MM.1S (cell line): ENCODE measurements around the gene SAMD14.

Source experiments
- DNase-seq: peaks from one replicate; pipeline ENCODE4 v3.0.0-alpha.2; 2015
- H2AFZ ChIP-seq: fragments of 300-600 bp; sonication (generic); 2 replicates; pipeline ENCODE4 v1.6.0; 2016; ENCODE audit warnings: antibody characterized with exemption, low read length
- H3F3A ChIP-seq: fragments of 300-600 bp; sonication (generic); 2 replicates; pipeline ENCODE4 v1.6.1; 2016; ENCODE audit warnings: mild to moderate bottlenecking, antibody characterized with exemption, low read length, moderate library complexity, mixed read lengths; ENCODE audit not compliant: insufficient read depth
- H3K27ac ChIP-seq: fragments of 300-600 bp; sonication (generic); 2 replicates; pipeline ENCODE4 v1.5.1; 2016; ENCODE audit warnings: mild to moderate bottlenecking, low read length
- H3K27me3 ChIP-seq: fragments of 300-600 bp; sonication (generic); replicated peaks from 2 replicates; pipeline ENCODE4 v1.6.0; 2016; ENCODE audit warnings: low read length; ENCODE audit not compliant: insufficient read depth
- H3K36me3 ChIP-seq: fragments of 300-600 bp; sonication (generic); replicated peaks from 2 replicates; pipeline ENCODE4 v1.6.1; 2016; ENCODE audit warnings: mild to moderate bottlenecking, low read length, mixed read lengths; ENCODE audit not compliant: insufficient read depth
- H3K4me1 ChIP-seq: fragments of 300-600 bp; sonication (generic); 2 replicates; pipeline ENCODE4 v1.6.1; 2016; ENCODE audit warnings: low read length, mixed read lengths
- H3K4me2 ChIP-seq: fragments of 300-600 bp; sonication (generic); 2 replicates; pipeline ENCODE4 v1.6.0; 2016; ENCODE audit warnings: low read depth, low read length
- H3K4me3 ChIP-seq: fragments of 300-600 bp; sonication (generic); 2 replicates; pipeline ENCODE4 v1.5.1; 2016; ENCODE audit warnings: low read length, mixed read lengths
- H3K79me2 ChIP-seq: fragments of 300-600 bp; sonication (generic); 2 replicates; pipeline ENCODE4 v1.6.1; 2016; ENCODE audit warnings: mixed run types, low read length, mixed read lengths
- H3K9ac ChIP-seq: fragments of 300-600 bp; sonication (generic); 2 replicates; pipeline ENCODE4 v1.6.1; 2016; ENCODE audit warnings: low read length, mixed read lengths
- H3K9me2 ChIP-seq: fragments of 300-600 bp; sonication (generic); replicated peaks from 2 replicates; pipeline ENCODE4 v1.6.1; 2016; ENCODE audit warnings: mild to moderate bottlenecking, low read length, mixed read lengths; ENCODE audit not compliant: insufficient read depth
- H3K9me3 ChIP-seq: fragments of 300-600 bp; sonication (generic); replicated peaks from 2 replicates; pipeline ENCODE4 v1.6.1; 2016; ENCODE audit warnings: mild to moderate bottlenecking, low read length, mixed read lengths; ENCODE audit not compliant: insufficient read depth
- H4K20me1 ChIP-seq: fragments of 300-600 bp; sonication (generic); 2 replicates; pipeline ENCODE4 v1.6.1; 2016; ENCODE audit warnings: mild to moderate bottlenecking, low read length, moderate library complexity, mixed read lengths; ENCODE audit not compliant: insufficient read depth
- EZH2 ChIP-seq: fragments of 300-600 bp; sonication (generic); optimal IDR thresholded peaks from 2 replicates; pipeline ENCODE3; 2017; ENCODE audit warnings: low read depth, mild to moderate bottlenecking, antibody characterized with exemption, low read length, mixed read lengths
- EZH2phosphoT487 ChIP-seq: fragments of 300-600 bp; sonication (generic); IDR thresholded peaks from 2 replicates; pipeline ENCODE4 v1.6.1; 2018; ENCODE audit warnings: antibody characterized with exemption, low read length
- TF ChIP-seq, protein P1 (sequence below): fragments of 300-600 bp; sonication (generic); IDR thresholded peaks from 2 replicates; pipeline ENCODE4 v1.5.1; 2016; ENCODE audit warnings: antibody characterized with exemption, low read length, mixed read lengths

The SAMD14 gene

GRCh38 chr17:50148226-50149090, 18.5 kb upstream of the SAMD14 start:
- Histone ChIP-seq H4K20me1 (no peaks in the 10 kb centered on the region), H3K4me1 (peaks cover 19% of the 10 kb centered on the region), H3F3A (peaks cover 18% of the 10 kb centered on the region), H3K9me3 (no peaks in the 10 kb centered on the region), H3K4me2 (peak overlapping the region; percentile 92), H3K9me2 (no peaks in the 10 kb centered on the region), H3K27ac (peak overlapping the region; percentile 32; the same call in 1 of the 2 replicates), H3K27me3 (no peaks in the 10 kb centered on the region), H3K79me2 (peaks cover 72% of the 10 kb centered on the region), H3K36me3 (no peaks in the 10 kb centered on the region), H3K9ac (peak overlapping the region; percentile 41; the same call in 1 of the 2 replicates), H2AFZ (no peak overlapping the region), H3K4me3 (peak overlapping the region; percentile 78)
- DNase-seq: peak; percentile 64
- TF ChIP-seq, protein P1, sequence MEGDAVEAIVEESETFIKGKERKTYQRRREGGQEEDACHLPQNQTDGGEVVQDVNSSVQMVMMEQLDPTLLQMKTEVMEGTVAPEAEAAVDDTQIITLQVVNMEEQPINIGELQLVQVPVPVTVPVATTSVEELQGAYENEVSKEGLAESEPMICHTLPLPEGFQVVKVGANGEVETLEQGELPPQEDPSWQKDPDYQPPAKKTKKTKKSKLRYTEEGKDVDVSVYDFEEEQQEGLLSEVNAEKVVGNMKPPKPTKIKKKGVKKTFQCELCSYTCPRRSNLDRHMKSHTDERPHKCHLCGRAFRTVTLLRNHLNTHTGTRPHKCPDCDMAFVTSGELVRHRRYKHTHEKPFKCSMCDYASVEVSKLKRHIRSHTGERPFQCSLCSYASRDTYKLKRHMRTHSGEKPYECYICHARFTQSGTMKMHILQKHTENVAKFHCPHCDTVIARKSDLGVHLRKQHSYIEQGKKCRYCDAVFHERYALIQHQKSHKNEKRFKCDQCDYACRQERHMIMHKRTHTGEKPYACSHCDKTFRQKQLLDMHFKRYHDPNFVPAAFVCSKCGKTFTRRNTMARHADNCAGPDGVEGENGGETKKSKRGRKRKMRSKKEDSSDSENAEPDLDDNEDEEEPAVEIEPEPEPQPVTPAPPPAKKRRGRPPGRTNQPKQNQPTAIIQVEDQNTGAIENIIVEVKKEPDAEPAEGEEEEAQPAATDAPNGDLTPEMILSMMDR: no peak

DNA sequence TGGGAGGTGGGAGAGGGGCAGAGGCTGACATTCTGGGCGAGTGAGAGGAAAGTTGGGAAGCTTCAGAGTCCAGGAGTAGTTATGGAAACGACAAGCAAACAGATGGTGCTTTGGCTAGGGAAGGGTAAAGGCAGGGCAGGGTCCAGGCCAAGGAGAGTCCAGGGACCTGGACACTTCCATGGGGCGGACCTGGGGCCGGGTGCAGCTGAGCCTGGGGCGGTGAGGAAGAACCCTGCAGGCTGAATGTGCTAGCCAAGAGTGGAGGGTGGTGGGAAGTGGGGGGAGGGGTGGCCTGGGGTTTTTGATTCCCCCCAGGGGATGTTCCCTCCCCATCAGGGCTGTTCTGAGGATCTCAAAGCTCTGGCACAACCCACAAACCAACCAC, 17.9 kb upstream of the SAMD14 start:
- Histone ChIP-seq H3F3A (peaks cover 12% of the 10 kb centered on the region), H3K27ac (no peak overlapping the region; the same call in 1 of the 2 replicates), H3K4me3 (peak overlapping the region; percentile 78), H3K27me3 (no peaks in the 10 kb centered on the region), H3K4me2 (peak overlapping the region; percentile 92), H3K36me3 (no peaks in the 10 kb centered on the region), H3K9me2 (no peaks in the 10 kb centered on the region), H3K79me2 (peaks cover 76% of the 10 kb centered on the region), H4K20me1 (no peaks in the 10 kb centered on the region), H3K4me1 (peaks cover 13% of the 10 kb centered on the region), H3K9ac (peak overlapping the region; percentile 41; the same call in 1 of the 2 replicates), H2AFZ (no peak overlapping the region), H3K9me3 (no peaks in the 10 kb centered on the region)
- TF ChIP-seq EZH2 (no peak), EZH2phosphoT487 (no peak)
- TF ChIP-seq, protein P1: no peak
- no peak for DNase-seq

DNA sequence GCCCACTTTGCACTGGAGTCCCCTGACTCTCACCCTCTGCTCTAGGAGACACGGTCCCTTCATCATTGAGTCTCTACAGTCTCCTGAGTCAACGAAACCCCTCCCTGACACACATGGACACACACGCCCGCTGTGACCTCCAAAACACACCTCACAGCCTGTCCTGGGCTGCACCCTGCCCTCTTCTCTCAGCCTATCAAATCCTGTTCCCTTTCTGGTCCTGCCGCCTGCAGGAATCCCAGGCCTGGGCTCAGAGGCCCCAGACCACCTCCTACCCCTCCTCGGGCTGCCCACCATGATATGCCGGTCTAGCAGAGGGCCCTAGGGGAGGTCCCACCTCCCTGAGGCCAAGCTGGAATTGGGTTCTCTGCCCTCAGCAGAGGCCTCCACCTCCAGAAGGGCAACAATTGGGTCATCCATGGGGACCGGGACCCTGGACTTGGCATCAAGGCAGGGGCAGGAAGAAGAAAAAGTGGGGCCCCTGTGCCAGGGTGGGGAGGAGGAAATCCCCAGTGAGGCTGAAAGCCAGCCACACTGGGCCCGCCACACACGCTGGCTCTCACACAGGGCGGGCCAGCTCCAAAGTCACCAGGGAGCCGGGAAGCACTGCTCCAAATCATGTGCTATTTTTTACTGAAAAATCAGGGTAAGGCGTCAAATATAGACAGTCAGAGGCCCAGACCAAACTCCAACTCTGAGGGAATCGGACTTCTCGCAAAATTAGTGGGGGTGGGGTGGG, 17.1 kb upstream of the SAMD14 start:
- Histone ChIP-seq H3K79me2 (peaks cover 84% of the 10 kb centered on the region), H3K36me3 (no peaks in the 10 kb centered on the region), H3K4me1 (peaks cover 6% of the 10 kb centered on the region), H3K9ac (no peak overlapping the region), H3K4me2 (peak overlapping the region; percentile 92), H3K9me3 (no peaks in the 10 kb centered on the region), H2AFZ (no peak overlapping the region), H3K27me3 (no peaks in the 10 kb centered on the region), H3K4me3 (peak overlapping the region; percentile 78; the same call in 1 of the 2 replicates), H3K27ac (no peak overlapping the region), H3K9me2 (no peaks in the 10 kb centered on the region), H4K20me1 (no peaks in the 10 kb centered on the region), H3F3A (peaks cover 7% of the 10 kb centered on the region)
- TF ChIP-seq EZH2phosphoT487: no peak
- TF ChIP-seq, protein P1: no peak
- no peak for TF ChIP-seq EZH2
- DNase-seq: no peak
